ENCODE data around the gene SIM1.
A peak's percentile ranks its signal among the peaks of the same experiment; 100 is the strongest.

SIM1 gene

GRCh38 chr6:100464903-100465700, at the start of gene SIM1:
Gene SIM1, minus strand, starts transcription at chr6:100464921. Its CDS starts 1,453 bp downstream, at chr6:100463468.
- H3K4me3 ChIP-seq (ENCODE audit: low read depth, low read length): peak within 1 kb of the TSS; percentile 44
- TF ChIP-seq POLR2A (IDR thresholded peaks at IDR 0.05; ENCODE audit: extremely low read depth, insufficient read length): no peak
- TF ChIP-seq MAX (IDR thresholded peaks at IDR 0.05; ENCODE audit: low read depth, low read length): no peak
- TF ChIP-seq CTCF (IDR thresholded peaks at IDR 0.05; ENCODE audit: low read depth, low read length): no peak
- no peak for TF ChIP-seq MYC (IDR thresholded peaks at IDR 0.05; ENCODE audit: low read depth, low read length)
- DNase-seq (ENCODE audit: low read depth): peak; percentile 77

- no peak for DNase-seq (ENCODE audit: low read depth)
- TF ChIP-seq MYC (IDR thresholded peaks at IDR 0.05; ENCODE audit: low read depth, low read length) (no peak), POLR2A (IDR thresholded peaks at IDR 0.05; ENCODE audit: extremely low read depth, insufficient read length) (no peak), MAX (IDR thresholded peaks at IDR 0.05; ENCODE audit: low read depth, low read length) (no peak), CTCF (IDR thresholded peaks at IDR 0.05; ENCODE audit: low read depth, low read length) (no peak)
- H3K4me3 ChIP-seq (ENCODE audit: low read depth, low read length): no peak overlapping the region
Measured at GRCh38 chr6:100512203-100512862, 47.6 kb upstream of the SIM1 start.

GRCh38 chr6:100509101-100509500, 44.4 kb upstream of the SIM1 start:
- no peak for DNase-seq (ENCODE audit: low read depth)
- H3K4me3 ChIP-seq (ENCODE audit: low read depth, low read length): no peak overlapping the region
- TF ChIP-seq CTCF (IDR thresholded peaks at IDR 0.05; ENCODE audit: low read depth, low read length) (no peak), MYC (IDR thresholded peaks at IDR 0.05; ENCODE audit: low read depth, low read length) (no peak), MAX (IDR thresholded peaks at IDR 0.05; ENCODE audit: low read depth, low read length) (no peak), POLR2A (IDR thresholded peaks at IDR 0.05; ENCODE audit: extremely low read depth, insufficient read length) (no peak)

- TF ChIP-seq MYC (IDR thresholded peaks at IDR 0.05; ENCODE audit: low read depth, low read length) (no peak), MAX (IDR thresholded peaks at IDR 0.05; ENCODE audit: low read depth, low read length) (no peak), CTCF (IDR thresholded peaks at IDR 0.05; ENCODE audit: low read depth, low read length) (no peak), POLR2A (IDR thresholded peaks at IDR 0.05; ENCODE audit: extremely low read depth, insufficient read length) (no peak)
- H3K4me3 ChIP-seq (ENCODE audit: low read depth, low read length): no peak overlapping the region
- no peak for DNase-seq (ENCODE audit: low read depth)
Measured at GRCh38 chr6:100506651-100507050, 41.9 kb upstream of the SIM1 start.

- TF ChIP-seq POLR2A (IDR thresholded peaks at IDR 0.05; ENCODE audit: extremely low read depth, insufficient read length) (no peak), CTCF (IDR thresholded peaks at IDR 0.05; ENCODE audit: low read depth, low read length) (no peak), MYC (IDR thresholded peaks at IDR 0.05; ENCODE audit: low read depth, low read length) (no peak), MAX (IDR thresholded peaks at IDR 0.05; ENCODE audit: low read depth, low read length) (no peak)
- DNase-seq (ENCODE audit: low read depth): no peak
- no peak overlapping the region for H3K4me3 ChIP-seq (ENCODE audit: low read depth, low read length)
Measured at GRCh38 chr6:100504786-100505737, 40.3 kb upstream of the SIM1 start.
